Bone marrow (tissue), 2 donors: ENCODE measurements around the gene SLC22A23.

Experiments used
- DNase-seq, 2 donors: peaks; one replicate each; lab custom pipeline; 2025; lab: John Stamatoyannopoulos, UW

The SLC22A23 gene

DNA sequence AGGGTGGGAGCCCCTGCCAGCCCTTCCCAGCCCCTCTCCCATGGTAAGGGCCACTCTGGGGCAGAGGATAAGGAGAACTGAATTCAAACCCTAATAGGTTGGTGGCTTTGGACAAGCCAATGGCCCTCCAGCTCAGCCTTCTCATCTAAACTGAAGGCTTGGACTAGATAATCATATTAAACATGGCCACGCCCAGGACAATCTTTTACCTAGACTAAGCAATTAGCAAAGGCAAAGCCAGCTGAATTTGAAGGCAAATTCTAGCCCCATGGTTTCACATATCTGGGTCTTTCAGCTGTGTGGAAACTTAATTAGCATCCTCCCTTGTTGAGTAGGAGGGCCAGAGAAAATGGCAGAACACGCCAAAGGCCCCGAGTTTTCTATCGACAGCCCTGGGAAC is 10.7 kb downstream of the SLC22A23 start:
- DNase-seq: no peak

DNA sequence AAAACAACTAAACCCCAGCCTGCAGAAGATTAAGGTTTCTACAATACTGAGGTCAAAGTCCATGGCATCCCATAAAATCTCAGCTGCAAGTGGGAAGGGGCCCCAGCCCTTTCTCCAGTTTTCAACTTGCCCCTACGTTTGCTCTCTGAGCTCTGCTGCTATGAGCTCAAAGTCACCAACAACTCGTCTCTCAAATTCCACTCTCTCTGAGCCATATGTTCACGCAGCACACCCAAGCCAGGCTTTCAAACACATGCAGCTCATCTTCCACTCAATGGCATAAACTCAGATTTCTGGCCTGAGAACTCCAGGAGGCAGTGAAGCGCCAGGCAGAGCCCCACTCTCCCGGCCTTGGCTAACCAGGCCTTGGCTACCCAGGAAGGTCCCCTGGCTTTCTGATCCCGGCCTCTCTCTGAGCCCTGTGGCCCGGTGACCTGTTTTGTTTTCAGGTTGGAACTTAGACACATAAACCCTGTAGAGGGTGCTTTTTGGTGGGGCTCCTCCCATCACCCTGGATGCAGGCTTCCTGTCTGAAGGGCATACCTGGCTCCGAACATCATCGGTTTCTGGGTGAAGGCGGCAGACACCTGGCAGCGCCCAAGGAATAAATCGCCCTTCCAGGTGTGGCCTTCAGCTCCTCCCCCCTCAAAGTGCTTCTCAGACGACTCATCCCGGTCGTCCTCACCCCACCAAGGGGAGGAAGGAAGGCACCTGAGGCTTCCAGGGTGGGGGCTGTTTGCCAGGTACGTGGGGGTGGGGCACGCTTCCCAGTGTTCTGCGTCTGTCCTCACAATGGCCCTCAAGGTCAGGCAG is 12.4 kb downstream of the SLC22A23 start:
- no peak for DNase-seq

DNA sequence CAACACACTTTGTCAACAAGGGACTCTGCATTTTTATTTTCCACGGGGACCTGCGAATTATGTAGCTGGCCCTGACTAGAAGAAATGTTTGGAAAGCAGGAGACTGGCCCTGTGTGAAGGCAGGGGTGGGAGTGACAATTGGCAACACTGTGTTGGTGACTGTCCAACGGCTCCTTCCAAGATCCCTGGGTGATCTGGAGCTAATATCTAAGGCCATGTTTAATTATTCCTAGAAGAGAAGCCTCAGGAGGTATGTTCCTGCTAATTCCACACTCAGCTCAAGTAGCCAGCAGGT is 13.7 kb downstream of the SLC22A23 start:
- no peak for DNase-seq

DNA sequence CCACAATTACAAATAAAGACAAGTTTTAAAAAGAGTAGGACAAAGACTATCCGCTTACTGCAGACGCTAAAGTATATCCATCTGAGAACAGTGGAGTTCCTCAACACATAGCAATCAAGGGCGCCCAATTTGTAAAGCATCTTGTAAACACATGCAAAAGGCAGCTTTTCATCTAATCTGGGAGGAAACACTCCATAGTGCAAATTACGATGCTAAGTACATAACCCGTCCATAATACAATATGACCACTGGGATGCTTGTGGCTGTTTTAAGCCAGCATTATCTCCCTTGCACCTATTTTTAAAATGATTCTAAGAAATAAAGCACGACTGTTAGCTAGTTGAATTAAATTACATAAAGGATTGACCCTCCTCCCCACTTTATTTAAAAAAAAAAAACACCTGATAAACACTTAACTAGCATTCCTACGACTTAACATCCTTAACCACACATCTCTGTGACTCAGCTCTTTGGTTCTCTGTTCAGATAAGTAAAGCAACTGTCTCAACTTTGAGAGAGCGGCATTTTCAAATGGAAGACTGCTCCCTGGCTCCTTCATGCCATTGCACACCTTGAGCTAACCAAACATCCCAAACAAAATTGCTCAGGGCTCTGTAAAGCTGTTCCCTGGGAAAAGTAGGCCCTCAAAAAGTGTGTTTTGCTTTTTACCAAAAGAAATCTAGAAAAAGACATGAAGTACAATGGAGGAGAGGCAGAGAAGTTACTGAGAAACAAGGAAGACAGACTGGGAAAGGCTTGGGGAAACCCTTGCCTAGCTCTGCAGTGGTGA is 14.2 kb downstream of the SLC22A23 start:
- no peak for DNase-seq

DNA sequence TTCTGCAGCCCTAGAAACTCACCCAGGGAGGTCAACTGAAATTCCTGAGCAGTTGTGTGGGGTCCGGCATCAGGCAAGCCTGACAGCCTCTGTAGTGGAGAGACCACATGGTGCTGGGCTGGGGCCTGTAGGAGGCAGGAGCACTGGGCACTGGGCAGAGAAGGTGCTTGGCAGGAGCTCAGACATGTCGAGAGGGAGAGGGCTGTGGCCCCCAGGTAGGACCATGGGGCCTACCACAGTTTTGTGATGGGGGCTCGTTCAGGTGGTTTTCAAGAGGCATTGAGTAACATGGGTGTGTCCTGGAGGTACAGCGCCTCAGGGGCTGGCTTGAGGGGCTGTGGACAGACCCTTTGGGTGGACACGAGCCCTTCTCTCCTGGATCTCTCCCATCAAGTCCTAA is 15.9 kb downstream of the SLC22A23 start:
- DNase-seq: no peak

DNA sequence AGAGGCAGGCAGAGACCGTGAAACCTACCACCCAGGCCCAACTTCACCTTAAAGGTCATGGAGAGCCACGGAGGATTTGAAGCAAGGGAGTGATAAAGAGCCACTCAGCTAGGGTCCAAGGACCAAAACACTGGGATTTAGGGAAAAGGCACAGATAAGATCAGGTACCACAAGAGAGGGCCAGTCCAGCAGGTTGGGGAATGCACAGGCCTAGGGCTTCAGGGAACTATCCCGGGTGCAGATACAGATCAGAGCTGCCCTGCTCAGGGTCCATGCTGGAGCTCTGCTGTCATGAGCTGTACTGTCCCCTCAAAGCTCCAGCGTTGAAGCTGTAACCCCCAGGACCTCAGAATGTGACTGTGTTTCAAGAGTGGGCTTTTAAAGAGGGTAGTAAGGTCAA is 16.9 kb downstream of the SLC22A23 start:
- no peak for DNase-seq

DNA sequence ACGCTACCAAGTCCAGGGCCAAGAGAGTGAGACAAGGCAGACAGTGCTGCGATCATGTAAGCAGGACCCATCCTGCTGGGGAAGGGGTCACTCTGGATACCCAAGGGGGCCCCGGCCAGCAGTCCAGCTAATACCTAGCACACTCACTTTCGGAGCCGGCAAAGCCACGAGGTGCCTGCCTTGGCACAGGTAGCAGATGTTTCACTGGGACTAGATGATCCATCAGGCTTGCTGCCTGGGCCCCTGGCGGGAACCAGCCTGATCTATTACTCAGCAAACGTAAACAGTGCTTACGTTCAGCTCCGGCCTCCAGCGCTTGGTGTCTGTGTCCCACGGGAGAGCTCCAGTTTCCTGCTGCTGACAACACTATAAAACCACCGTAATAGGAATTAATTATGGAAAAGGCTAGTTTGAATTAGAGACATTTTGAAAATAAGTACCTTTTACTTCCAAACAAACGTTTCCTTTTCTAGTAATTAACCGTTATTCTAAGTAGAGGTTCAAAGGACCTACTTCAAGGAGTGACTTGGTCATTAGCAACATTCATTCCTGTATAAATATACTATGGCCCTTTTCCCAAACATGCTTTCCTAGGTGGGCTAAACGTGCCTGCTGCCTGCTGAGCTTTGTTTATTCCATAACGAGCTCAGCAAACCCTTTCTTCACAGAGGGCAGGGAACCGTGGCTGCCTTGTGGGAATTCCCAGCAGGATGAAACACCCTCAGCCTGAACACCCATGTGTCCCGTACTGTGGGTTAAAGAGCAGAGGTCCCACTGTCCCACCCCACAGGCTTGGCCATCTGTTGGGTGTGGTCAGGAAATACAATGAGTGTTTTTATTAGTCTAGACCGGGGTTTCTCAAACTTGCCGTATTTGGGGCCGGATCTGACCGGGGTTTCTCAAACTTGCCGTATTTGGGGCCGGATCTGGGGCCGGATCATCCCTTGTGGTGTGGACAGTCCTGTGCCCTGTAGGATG is 18.4 kb downstream of the SLC22A23 start:
- no peak for DNase-seq

DNA sequence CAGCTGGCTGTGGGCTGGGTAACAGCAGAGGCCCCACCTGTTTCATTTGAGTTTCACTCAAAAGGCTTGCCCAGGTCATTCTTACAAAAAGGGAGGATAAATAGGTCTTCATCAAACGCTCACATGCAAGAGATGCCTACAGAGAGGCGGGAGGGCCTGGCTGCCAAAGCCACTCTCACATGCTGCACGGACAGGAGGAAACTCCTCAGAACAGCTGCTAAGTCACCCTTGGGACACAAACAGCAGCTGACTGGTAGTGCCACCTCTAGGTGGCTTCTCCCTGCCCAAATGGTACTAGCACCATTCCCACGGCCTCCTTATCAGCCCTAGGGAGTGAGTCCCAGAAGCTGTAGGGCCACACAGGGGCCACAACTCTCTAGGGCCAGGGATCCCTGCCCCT is 23.8 kb downstream of the SLC22A23 start:
- no peak for DNase-seq

DNA sequence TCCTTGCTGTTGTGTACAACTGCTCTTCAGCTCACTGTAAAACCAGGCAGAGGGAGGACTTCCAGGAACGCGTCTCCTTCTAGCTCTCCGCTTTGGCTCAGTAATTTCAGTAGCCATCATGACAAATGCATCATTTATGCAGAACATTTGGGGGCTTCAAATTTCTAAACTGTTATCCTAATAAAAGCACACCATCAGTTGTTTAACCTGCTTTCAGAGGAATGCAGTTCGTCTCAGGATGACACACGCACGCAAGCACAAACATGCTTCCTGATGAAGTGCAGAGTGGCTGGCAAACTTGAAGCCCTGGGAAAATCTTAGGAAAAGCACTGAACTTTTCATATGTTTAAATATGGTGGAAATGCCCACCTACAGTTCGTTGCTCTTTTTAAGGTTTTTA is 24.4 kb downstream of the SLC22A23 start:
- no peak for DNase-seq

DNA sequence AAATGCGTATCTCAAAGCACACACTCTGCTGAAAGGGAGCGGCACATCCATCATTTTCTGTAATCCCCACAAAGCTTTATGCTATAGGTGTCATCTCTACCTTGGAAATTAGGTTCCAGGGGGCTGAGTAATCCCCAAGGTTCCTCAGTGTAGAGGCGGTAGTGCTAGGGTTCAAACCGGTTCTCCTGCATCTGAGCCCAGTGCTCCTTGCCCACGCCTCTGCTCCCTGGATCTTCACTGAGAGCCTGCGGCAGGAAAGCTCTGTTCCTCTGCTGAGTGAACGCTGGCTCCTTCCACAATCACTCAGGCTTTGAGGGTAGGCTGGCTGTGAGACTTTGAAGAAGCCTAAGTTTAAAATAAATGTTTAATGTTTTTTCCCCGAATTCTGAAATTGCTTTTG is 24.9 kb downstream of the SLC22A23 start:
- no peak for DNase-seq

DNA sequence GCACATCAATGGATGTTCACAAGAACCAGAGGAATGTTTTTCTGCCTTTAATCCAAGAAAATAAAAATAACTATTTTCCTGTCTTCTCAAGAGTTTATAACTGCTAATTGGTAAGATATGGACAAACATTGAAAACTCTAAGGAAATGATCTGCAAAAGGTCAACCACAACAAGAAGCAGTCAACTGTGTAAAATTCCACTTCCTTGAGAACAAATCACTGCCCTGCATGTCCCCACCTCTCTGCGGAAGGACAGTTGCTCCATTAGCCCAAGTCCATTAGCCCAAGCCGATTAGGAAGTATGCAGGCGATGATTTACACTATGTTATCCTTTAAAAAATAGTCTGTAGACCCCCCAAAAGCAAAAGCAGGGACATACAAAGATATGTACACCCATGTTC is 27.6 kb downstream of the SLC22A23 start:
- no peak for DNase-seq

DNA sequence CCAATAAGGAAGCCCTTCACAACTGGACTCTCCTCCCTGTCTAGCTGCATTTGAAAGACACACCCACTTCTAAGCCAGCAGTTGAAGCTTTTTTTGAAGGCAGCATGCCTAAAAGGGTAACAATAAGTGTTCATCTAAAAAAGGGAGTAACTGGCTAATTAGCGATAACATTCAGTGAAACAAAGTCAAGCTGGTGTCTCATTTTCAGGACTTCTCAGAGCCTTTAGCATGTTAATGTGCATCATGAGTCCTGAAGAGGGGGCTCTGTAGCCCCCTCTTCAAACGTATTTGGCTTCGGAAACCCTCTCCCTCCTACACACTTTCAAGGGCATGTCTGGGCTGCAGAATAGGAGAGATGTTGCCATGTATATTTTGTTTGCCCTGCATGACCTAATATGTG is 28.1 kb downstream of the SLC22A23 start:
- no peak for DNase-seq

DNA sequence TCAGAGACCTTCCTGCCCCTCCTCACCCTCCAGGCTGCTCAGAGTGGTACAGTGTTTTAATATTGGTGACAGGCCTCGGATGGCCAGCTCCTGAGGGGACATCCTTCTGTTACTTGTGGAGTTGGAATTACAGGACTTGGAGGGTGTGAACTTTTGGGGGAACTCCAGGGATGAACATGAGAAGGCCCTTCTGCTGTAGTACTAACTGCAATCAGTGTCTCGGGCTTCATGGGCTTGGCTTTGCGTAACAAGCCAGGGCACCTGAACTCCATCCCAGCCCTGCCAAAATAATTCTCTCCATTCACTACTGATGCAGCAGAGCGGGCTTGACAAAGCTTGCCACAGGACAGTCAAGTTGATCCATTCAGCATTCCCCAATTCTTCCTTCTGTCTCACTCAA is 28.6 kb downstream of the SLC22A23 start:
- no peak for DNase-seq

DNA sequence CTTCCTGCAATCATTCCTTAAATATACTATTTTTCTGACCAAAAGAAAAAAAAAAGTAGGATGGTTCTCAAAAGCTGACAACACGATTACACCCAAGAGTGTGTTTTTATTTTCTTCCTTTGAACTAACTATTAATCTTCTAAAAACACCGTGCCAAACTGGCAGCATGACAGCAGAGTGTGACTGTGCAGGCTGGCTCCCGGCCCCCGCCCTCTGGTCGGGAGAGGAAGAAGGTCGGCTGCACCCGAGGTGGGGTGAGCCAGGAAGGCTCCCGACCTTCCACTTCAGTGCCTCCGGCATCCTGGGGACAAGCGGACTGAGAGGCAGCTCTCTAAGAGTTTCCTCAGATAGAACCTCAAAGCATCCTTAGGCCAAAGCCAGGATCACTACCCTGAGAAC is 29.2 kb downstream of the SLC22A23 start:
- DNase-seq: no peak

DNA sequence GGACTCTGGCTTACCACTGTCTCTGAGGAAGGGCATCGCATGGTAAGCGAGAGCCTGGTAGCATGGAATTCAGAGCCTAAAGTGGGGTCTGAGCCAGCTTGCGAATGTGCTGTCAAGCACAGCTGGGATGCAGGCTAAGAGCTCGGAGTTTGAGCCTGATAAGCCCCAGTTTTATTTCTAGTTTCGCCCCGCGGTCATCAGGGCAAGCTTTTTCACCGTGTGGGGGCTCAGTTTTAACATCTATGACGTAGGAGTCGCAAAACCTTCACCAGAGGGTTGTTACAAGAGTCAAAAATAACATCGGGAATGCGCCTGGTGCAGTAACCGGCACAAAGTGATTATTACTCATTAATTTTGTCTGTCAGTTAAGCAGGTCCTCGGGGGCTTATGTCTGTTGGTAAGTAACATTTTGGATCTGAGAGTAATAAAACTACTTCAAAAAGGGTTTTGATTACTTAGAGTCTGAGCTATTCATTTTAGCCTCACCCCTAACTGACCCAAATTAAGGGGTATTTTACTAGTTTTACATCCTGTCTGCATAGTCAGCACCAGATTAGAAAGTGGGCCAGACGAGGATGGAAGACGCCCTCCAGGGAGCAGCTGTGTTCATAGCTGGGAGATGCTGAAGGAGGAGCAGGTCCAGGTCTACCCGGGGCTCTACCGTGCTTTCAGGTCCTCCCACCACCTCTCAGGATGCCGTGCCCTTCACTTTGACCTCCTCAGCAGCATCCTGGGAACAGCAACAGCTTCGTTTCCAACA is 29.7 kb downstream of the SLC22A23 start:
- DNase-seq: no peak

DNA sequence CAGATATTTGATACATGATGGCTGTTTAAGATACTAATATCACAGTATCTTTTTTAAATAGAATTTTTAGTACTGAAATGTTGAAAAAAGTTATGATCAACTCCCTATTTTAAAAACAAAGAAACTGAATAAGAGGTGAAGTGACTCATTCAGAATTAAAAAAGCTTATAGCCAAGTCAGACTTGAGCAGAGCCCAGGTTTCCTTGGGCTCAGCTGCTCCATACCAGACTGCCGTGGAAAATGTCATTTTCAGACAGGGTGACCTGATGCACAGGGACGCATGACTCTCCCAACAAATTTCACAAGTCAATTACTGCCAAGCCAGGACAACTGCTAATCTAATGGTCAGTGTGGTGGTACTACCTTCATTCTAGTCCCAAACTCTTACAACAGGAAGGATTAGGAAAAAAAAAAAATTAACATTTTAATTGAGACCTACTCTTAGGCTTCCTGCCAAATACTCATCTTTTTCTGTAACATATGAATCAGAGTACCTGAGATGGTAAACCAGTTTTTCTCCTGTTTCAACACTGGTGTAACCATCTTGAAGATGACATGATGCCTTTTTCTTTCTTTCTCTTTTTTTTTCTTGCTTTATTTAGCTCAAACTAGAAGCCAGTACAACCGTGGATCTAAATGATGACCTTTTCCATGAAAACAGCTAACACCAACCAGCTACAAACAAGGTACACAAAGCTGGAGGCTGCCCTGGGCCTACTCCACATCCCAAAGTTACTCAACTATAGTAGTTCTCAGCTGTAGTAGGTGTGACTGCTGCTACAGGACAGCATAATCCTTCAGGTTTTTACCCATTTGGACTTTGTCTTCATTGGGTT is 30.5 kb downstream of the SLC22A23 start:
- DNase-seq: no peak

DNA sequence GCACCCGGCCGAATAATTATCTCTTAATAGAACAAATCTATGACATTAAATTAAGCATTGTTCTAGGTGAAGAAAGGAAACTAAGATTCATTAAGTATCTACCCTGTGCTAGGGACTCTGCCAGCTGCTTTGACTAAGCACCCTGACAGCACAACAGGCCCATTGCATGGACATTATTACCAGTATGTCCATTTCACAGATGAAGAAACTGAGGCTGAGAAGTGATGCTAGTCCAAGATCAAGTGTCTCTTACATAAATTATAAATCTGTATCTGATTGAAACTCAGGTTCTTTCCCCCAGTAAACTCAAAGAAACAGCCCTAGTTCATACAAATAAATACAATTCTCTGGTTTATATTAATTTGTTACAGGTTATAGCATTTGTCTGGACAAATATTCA is 31.3 kb downstream of the SLC22A23 start:
- DNase-seq: no peak

DNA sequence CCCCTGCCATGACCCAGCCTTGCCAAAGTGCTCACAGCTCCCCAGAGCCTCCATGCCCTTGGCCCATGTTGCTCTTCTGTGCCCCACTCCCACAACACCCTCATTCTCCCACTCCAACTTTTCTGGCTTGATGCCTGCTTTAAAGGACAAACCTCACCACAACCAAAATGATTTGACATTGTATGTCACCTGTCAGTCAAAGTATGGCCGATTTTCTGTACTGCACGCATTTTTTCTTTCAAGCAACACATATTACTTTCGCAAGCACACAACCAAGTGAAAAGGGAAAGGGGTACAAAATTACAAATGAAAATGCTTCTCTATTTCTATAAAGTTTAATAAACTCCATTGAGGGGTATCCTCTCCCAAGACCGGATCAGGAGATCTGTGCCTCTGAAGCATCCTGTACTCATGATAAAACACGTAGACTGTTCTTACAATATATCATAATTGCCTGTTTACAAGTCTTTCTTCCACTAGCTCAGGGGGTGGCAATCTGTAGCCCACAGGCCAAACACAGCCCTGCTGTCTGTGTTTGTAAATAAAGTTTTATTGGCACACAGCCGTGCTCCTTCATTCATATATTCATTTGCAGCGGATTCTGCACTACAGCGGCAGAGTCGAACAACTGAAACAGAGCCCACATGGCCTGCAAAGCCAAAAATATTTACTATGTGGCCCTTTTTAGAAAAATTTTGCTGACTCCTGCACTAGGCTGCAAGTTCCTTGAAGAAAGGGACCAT is 32.5 kb downstream of the SLC22A23 start:
- DNase-seq: no peak

DNA sequence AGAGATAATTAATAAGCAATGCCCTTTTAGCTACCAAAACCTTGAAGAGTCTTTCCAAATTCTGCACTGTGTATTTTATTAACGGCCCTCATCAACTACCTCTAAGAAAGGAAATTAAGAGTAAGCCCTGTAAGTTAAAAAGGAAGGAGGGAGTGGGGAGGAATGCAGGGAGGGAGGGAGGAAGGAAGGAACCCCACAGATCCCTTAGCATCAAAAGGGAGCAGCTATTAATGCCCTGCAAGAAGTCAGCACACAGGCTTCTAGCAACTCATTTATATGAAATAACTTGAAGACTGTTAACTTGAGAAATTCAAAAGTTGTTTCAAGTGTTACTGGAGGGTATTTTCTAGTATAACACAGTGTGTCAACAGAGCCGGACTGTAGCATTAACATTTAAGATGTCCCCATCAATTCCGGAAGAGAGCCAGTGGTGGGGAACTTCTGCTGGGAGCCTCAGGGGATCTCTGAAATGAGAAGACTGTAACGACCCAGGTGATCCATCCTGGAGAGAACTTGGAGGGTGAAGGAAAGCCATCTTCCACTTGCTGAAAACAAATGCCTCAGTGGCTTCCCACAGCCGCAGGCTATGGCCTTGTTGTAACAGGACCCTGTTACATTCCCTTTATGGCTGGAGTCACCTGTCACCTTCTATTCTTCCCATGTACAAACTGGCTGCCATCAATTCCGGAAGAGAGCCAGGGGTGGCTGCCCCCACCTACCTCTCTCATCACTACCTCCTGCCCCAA is 33.2 kb downstream of the SLC22A23 start:
- DNase-seq: no peak
